Mononuclear cell (primary cell): Measurements from ENCODE around the gene MRPS34. TPM values are rescaled to one million over a fixed set of nuclear protein-coding genes. Genes with fewer than 3 reads are reported as not detected.
"Not testable (repeated sequence)": the region's sequence is repeated elsewhere in the genome, so short reads cannot be mapped to it uniquely, and the experiment has no call there.

ENCODE experiments used
- H3K27me3 ChIP-seq: 2 replicates; pipeline ENCODE4 v1.6.0; 2011; ENCODE audit warnings: low read length, control low read depth; ENCODE audit not compliant: insufficient read depth
- H3K4me1 ChIP-seq: 2 replicates; pipeline ENCODE4 v1.5.1; 2011; ENCODE audit warnings: mild to moderate bottlenecking, low read length, control low read depth; ENCODE audit not compliant: insufficient read depth
- H3K4me3 ChIP-seq: 2 replicates; pipeline ENCODE4 v1.5.1; 2011; ENCODE audit warnings: mild to moderate bottlenecking, low read length, moderate library complexity
- H3K9me3 ChIP-seq: 2 replicates; pipeline ENCODE4 v1.5.1; 2011; ENCODE audit warnings: low read depth, mild to moderate bottlenecking, control low read depth, low read length
- total RNA-seq: library from RNA; depleted of rRNA; stranded (reverse); fragments of >200 nt; gene quantifications from one replicate; pipeline ENCODE4 v1.2.3, GENCODE V29; 2012

The MRPS34 gene
- total RNA-seq, 1 donor = 17.1 TPM

GRCh38 chr16:1743376-1744337 lies 29.3 kb downstream of the MRPS34 start:
- no peaks in the 10 kb centered on the region for H3K9me3 ChIP-seq
- no peaks in the 10 kb centered on the region for H3K4me1 ChIP-seq
- H3K4me3 ChIP-seq = no peak overlapping the region
- no peaks in the 10 kb centered on the region for H3K27me3 ChIP-seq

GRCh38 chr16:1741553-1742165 lies 31.3 kb downstream of the MRPS34 start:
- H3K4me3 ChIP-seq = no peak overlapping the region
- no peaks in the 10 kb centered on the region for H3K27me3 ChIP-seq

GRCh38 chr16:1740781-1741490 lies 32.0 kb downstream of the MRPS34 start:
- Histone ChIP-seq H3K9me3 (no peaks in the 10 kb centered on the region), H3K4me3 (no peak overlapping the region), H3K4me1 (no peaks in the 10 kb centered on the region), H3K27me3 (no peaks in the 10 kb centered on the region)

More at GRCh38 chr16:1741553-1742165, 31.3 kb downstream of the MRPS34 start:
- no peaks in the 10 kb centered on the region for H3K4me1 ChIP-seq
- H3K9me3 ChIP-seq = no peaks in the 10 kb centered on the region

- H3K4me3 ChIP-seq = no peak overlapping the region
- no peaks in the 10 kb centered on the region for H3K27me3 ChIP-seq
- H3K9me3 ChIP-seq = no peaks in the 10 kb centered on the region
- H3K4me1 ChIP-seq = no peaks in the 10 kb centered on the region
Measured at GRCh38 chr16:1740234-1740633, 32.7 kb downstream of the MRPS34 start.

- Histone ChIP-seq H3K9me3 (no peaks in the 10 kb centered on the region), H3K4me3 (no peak overlapping the region), H3K4me1 (peaks cover 9% of the 10 kb centered on the region), H3K27me3 (no peaks in the 10 kb centered on the region)
Measured at GRCh38 chr16:1734816-1735215, 38.1 kb downstream of the MRPS34 start.

- no peak overlapping the region for H3K4me3 ChIP-seq
- peaks cover 9% of the 10 kb centered on the region for H3K4me1 ChIP-seq
- H3K9me3 ChIP-seq = no peaks in the 10 kb centered on the region
- no peaks in the 10 kb centered on the region for H3K27me3 ChIP-seq
Measured at GRCh38 chr16:1734123-1734522, 38.8 kb downstream of the MRPS34 start.

GRCh38 chr16:1732551-1732987 lies 40.4 kb downstream of the MRPS34 start:
- not testable (repeated sequence) for H3K4me3 ChIP-seq, H3K9me3 ChIP-seq, H3K27me3 ChIP-seq, H3K4me1 ChIP-seq

- Histone ChIP-seq H3K9me3 (no peaks in the 10 kb centered on the region), H3K4me1 (peaks cover 9% of the 10 kb centered on the region), H3K4me3 (no peak overlapping the region), H3K27me3 (no peaks in the 10 kb centered on the region)
Measured at GRCh38 chr16:1732071-1732470, 40.9 kb downstream of the MRPS34 start.

- H3K4me3 ChIP-seq = no peak overlapping the region
- no peaks in the 10 kb centered on the region for H3K27me3 ChIP-seq
- no peaks in the 10 kb centered on the region for H3K9me3 ChIP-seq
- H3K4me1 ChIP-seq = peaks cover 9% of the 10 kb centered on the region
Measured at GRCh38 chr16:1731603-1732002, 41.3 kb downstream of the MRPS34 start.

- Histone ChIP-seq H3K4me3 (no peak overlapping the region), H3K9me3 (no peaks in the 10 kb centered on the region), H3K4me1 (peaks cover 9% of the 10 kb centered on the region), H3K27me3 (no peaks in the 10 kb centered on the region)
Measured at GRCh38 chr16:1731073-1731472, 41.9 kb downstream of the MRPS34 start.

GRCh38 chr16:1729445-1729844 lies 43.5 kb downstream of the MRPS34 start:
- Histone ChIP-seq H3K9me3 (no peaks in the 10 kb centered on the region), H3K27me3 (no peaks in the 10 kb centered on the region), H3K4me1 (peaks cover 9% of the 10 kb centered on the region), H3K4me3 (no peak overlapping the region)

GRCh38 chr16:1729026-1729425 lies 43.9 kb downstream of the MRPS34 start:
- Histone ChIP-seq H3K4me1 (peaks cover 12% of the 10 kb centered on the region), H3K27me3 (no peaks in the 10 kb centered on the region), H3K4me3 (no peak overlapping the region), H3K9me3 (no peaks in the 10 kb centered on the region)

GRCh38 chr16:1727651-1728624 lies 45.0 kb downstream of the MRPS34 start:
- Histone ChIP-seq H3K27me3 (no peaks in the 10 kb centered on the region), H3K9me3 (no peaks in the 10 kb centered on the region)

More at GRCh38 chr16:1727651-1728624, 45.0 kb downstream of the MRPS34 start:
- peaks cover 23% of the 10 kb centered on the region for H3K4me1 ChIP-seq
- H3K4me3 ChIP-seq = no peak overlapping the region
